GM12872 (cell line): ENCODE data around the gene FUT9.

Experiments
- TF ChIP-seq, protein P1 (sequence below): IDR thresholded peaks from 3 replicates; pipeline ENCODE4 v1.5.1; 2011; ENCODE audit warnings: low read depth, mild to moderate bottlenecking, low read length, moderate library complexity; ENCODE audit not compliant: insufficient read depth

The FUT9 gene

DNA sequence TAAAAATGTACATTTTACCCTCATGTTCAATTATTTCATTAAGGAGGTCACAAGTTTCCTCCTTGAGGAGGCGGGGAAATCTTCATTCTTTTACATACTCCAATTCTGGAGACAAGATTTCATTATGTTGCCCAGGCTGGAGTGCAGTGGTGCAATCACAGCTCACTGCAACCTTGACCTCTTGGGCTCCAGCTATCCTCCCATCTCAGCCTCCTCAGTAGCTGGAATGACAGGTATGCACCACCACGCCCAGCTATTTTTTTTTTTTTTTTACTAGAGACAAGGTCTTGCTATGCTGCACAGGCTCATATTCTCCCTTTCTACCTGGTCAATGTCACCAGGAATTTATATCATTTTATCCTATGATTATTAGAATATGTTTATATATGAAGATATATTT, 85.8 kb downstream of the FUT9 start:
- TF ChIP-seq, protein P1, sequence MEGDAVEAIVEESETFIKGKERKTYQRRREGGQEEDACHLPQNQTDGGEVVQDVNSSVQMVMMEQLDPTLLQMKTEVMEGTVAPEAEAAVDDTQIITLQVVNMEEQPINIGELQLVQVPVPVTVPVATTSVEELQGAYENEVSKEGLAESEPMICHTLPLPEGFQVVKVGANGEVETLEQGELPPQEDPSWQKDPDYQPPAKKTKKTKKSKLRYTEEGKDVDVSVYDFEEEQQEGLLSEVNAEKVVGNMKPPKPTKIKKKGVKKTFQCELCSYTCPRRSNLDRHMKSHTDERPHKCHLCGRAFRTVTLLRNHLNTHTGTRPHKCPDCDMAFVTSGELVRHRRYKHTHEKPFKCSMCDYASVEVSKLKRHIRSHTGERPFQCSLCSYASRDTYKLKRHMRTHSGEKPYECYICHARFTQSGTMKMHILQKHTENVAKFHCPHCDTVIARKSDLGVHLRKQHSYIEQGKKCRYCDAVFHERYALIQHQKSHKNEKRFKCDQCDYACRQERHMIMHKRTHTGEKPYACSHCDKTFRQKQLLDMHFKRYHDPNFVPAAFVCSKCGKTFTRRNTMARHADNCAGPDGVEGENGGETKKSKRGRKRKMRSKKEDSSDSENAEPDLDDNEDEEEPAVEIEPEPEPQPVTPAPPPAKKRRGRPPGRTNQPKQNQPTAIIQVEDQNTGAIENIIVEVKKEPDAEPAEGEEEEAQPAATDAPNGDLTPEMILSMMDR: no peak

DNA sequence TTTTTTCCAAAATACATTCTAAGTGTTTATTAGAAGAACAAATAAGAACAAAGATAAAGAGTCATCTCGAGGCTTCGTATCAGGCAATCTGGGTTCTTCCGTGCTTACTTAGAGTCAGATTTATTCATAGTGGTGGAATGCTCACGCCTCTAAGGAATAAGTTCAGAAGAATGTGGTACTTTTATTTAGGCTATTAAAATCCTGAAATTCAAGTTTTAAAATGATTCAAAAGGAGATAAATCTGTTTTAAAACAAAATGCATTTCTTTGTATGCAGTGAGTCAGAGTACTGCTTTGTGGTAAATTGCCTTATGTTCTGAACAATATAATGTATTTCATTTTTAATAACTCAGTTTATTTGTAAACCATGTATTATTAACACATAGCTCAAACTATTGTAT, 89.1 kb downstream of the FUT9 start:
- TF ChIP-seq, protein P1: no peak

GRCh38 chr6:96110878-96111277, 95.1 kb downstream of the FUT9 start:
- TF ChIP-seq, protein P1: no peak

DNA sequence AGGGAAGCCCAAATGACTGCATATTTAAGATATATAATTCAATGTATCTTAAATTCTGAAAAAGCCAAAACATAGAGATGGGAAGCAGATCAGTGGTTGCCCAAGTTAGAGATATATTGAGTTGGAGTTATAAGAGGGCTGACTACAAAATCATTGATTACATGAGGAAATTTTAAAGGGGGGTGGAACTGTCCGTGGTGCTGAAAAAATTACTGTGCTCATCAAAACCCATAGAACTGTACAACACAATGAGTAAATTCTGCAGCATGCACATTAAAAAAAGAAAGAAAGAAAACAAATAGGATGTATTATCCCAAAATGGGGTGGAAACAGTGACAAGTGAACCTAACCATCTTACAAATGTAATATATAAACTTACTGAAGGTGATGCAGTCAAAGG, 100.9 kb downstream of the FUT9 start:
- TF ChIP-seq, protein P1: no peak

DNA sequence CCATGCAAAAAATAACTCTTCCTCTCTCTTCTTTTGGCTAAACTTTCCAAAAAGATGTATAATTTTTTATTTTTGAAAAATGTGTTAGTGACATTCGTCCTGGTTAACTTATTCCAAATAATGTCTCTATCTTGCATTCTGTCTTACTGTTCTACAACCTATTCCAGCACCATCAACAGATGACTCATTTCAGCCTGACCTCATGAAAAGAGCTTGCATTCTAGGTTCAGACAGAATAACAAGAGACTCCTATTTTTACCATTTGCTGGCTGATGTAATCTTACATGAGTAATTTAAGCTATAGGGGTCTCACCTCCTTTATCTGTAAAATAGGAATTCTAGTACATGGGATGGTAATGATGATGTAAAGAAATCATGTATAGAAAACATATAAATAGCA, 109.0 kb downstream of the FUT9 start:
- TF ChIP-seq, protein P1: no peak

DNA sequence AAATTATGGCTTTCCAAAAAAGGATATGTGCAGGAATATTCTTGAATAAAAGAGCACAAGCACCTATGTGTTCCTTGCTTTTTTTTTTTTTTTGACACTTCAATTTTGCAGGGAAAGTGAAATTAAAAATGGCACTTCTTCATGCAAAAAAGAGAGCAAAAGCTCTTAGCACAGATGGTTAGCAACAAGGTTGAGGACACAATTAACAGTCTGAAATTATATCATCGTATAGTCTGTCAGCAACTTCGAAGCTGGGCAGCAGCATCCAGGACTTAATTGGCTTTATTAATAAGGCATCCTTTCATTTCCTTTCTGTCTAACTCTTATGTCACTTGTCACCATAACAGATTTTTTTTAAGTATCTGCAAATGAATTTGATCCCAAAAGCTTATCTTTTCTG, 122.6 kb downstream of the FUT9 start:
- TF ChIP-seq, protein P1: no peak

- TF ChIP-seq, protein P1: no peak
These were observed 126.4 kb downstream of the FUT9 start for GRCh38 chr6:96142142-96142541.

DNA sequence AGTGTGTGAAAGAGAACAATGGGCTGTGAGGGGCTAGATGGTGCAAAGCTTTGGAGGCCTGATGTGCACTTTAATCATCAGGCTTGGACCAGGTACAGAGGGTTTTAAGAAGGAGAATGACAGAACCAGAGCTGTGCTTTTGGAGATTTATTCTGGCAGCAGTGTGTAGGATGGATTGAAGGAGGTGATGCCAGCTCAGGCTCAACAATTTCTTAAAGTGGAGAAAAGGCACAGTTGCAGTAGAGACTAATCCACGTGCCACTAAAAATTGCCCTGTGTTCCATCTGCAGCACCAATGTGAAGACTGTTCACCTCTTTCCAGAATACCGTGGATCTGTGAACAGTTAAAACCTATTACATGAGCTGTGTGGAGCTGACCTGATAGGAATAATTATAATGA, 134.7 kb downstream of the FUT9 start:
- TF ChIP-seq, protein P1: no peak
